GM23338 (cell line): Measurements from ENCODE around the gene CATSPERE.

Source experiments
- CREB1 ChIP-seq: fragments of 250-450 bp; sonication (Bioruptor Pico); IDR thresholded peaks from 2 replicates; pipeline ENCODE4 v1.5.0; 2020; ENCODE audit warnings: low read depth, mild to moderate bottlenecking, moderate library complexity
- CTCF ChIP-seq, 2 experiments: fragments of 200-600 bp in 1 of 2; sonication (generic) in 1 of 2; conservative IDR thresholded peaks; 2 replicates each; pipeline versions ENCODE4 v1.5.1 to v1.6.1; 2016 to 2017; ENCODE audit warnings: antibody characterized with exemption in 2 of 2, low read depth in 2 of 2, mild to moderate bottlenecking in 2 of 2, moderate library complexity in 1 of 2
- EZH2 ChIP-seq: fragments of 200-600 bp; sonication (generic); IDR thresholded peaks from one replicate; pipeline ENCODE4 v1.8.0; 2017; ENCODE audit warnings: antibody characterized with exemption, mild to moderate bottlenecking, low read depth; ENCODE audit not compliant: unreplicated experiment
- EZH2phosphoT487 ChIP-seq: fragments of 200-600 bp; sonication (generic); IDR thresholded peaks from one replicate; pipeline ENCODE4 v1.8.1; 2018; ENCODE audit warnings: antibody characterized with exemption; ENCODE audit not compliant: unreplicated experiment
- JUNB ChIP-seq: IDR thresholded peaks from one replicate; pipeline ENCODE4 v1.6.1; 2016; ENCODE audit warnings: antibody characterized with exemption; ENCODE audit not compliant: unreplicated experiment
- NANOG ChIP-seq: IDR thresholded peaks from 2 replicates; pipeline ENCODE4 v1.6.1; 2016; ENCODE audit warnings: antibody characterized with exemption, borderline replicate concordance
- POLR2AphosphoS5 ChIP-seq: IDR thresholded peaks from 2 replicates; pipeline ENCODE4 v1.6.1; 2016; ENCODE audit warnings: antibody characterized with exemption, low read depth
- STAT1 ChIP-seq: IDR thresholded peaks from one replicate; pipeline ENCODE4 v1.6.1; 2016; ENCODE audit warnings: antibody characterized with exemption; ENCODE audit not compliant: unreplicated experiment
- ZNF114 ChIP-seq: fragments of 250-450 bp; sonication (Bioruptor Pico); IDR thresholded peaks from 2 replicates; pipeline ENCODE4 v1.5.0; 2020; ENCODE audit warnings: mild to moderate bottlenecking, moderate library complexity
- TF ChIP-seq, protein P1 (sequence below): IDR thresholded peaks from one replicate; pipeline ENCODE4 v1.6.1; 2018; ENCODE audit warnings: antibody characterized with exemption; ENCODE audit not compliant: unreplicated experiment

DNA sequence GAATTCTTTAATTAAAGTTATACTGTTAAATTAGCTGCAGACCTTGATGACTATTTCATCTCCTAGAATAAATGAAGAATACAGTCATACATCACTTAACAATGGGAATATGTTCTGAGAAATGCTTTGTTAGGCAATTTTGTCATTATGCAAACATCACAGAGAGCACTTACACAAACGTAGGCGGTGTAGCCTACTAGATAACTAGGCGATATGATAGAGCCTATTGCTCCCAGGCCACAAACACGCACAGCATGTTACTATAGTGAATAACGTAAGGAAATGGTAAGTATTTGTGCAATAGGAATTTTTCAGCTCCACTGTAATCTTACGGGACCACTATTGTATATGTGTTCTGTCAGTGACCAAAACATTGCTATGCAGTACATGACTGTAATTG is 154.2 kb downstream of the CATSPERE start:
- TF ChIP-seq CTCF (conservative IDR thresholded peaks at IDR 0.05; ENCODE audit: low read depth in 2 of 2) (no peak), EZH2 (no peak), POLR2AphosphoS5 (no peak), CREB1 (CRISPR knock-in tag) (no peak), EZH2phosphoT487 (no peak), STAT1 (no peak), JUNB (no peak), NANOG (no peak), ZNF114 (CRISPR knock-in tag) (no peak)
- TF ChIP-seq, protein P1, sequence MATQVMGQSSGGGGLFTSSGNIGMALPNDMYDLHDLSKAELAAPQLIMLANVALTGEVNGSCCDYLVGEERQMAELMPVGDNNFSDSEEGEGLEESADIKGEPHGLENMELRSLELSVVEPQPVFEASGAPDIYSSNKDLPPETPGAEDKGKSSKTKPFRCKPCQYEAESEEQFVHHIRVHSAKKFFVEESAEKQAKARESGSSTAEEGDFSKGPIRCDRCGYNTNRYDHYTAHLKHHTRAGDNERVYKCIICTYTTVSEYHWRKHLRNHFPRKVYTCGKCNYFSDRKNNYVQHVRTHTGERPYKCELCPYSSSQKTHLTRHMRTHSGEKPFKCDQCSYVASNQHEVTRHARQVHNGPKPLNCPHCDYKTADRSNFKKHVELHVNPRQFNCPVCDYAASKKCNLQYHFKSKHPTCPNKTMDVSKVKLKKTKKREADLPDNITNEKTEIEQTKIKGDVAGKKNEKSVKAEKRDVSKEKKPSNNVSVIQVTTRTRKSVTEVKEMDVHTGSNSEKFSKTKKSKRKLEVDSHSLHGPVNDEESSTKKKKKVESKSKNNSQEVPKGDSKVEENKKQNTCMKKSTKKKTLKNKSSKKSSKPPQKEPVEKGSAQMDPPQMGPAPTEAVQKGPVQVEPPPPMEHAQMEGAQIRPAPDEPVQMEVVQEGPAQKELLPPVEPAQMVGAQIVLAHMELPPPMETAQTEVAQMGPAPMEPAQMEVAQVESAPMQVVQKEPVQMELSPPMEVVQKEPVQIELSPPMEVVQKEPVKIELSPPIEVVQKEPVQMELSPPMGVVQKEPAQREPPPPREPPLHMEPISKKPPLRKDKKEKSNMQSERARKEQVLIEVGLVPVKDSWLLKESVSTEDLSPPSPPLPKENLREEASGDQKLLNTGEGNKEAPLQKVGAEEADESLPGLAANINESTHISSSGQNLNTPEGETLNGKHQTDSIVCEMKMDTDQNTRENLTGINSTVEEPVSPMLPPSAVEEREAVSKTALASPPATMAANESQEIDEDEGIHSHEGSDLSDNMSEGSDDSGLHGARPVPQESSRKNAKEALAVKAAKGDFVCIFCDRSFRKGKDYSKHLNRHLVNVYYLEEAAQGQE = no peak
